Transverse colon (tissue), 4 donors: Measurements from ENCODE around the gene SMARCD3.

Source experiments
- POLR2AphosphoS5 ChIP-seq, 3 donors: sonication (generic); formaldehyde crosslinking; IDR thresholded peaks; one replicate each; pipeline ENCODE4 v1.6.1; 2016; ENCODE audit warnings: antibody characterized with exemption in 3 of 3
- TF ChIP-seq, protein P1 (sequence below), 5 experiments: fragments of 200-600 bp in 3 of 5; fragments of 450-650 bp in 2 of 5; sonication (generic) in 3 of 5; IDR thresholded peaks; 1 replicate in 2 of 5; 2 replicates in 3 of 5; pipeline ENCODE4 v1.5.1; 2016 to 2017; ENCODE audit warnings: antibody characterized with exemption in 5 of 5, inconsistent platforms in 3 of 5, mild to moderate bottlenecking in 2 of 5, moderate library complexity in 1 of 5

DNA sequence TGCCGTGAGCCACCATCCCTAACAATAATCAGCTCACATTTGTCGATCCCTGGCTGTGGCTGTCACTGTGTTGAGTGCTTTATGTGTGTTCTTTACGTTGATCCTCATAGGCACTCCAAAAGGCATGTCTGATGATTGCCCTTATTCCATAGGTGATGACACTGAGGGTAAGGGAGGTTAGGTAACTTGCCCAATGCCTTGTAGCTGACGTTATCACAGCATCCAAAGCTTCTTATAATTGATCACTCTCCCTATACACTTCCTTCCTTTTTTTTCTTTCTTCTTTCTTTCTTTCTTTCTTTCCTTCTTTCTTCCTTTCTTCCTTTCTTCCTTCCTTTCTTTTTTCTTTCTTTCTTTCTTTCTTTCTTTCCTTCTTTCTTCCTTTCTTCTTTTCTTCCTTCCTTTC, 41.9 kb upstream of the SMARCD3 start:
- TF ChIP-seq, protein P1, sequence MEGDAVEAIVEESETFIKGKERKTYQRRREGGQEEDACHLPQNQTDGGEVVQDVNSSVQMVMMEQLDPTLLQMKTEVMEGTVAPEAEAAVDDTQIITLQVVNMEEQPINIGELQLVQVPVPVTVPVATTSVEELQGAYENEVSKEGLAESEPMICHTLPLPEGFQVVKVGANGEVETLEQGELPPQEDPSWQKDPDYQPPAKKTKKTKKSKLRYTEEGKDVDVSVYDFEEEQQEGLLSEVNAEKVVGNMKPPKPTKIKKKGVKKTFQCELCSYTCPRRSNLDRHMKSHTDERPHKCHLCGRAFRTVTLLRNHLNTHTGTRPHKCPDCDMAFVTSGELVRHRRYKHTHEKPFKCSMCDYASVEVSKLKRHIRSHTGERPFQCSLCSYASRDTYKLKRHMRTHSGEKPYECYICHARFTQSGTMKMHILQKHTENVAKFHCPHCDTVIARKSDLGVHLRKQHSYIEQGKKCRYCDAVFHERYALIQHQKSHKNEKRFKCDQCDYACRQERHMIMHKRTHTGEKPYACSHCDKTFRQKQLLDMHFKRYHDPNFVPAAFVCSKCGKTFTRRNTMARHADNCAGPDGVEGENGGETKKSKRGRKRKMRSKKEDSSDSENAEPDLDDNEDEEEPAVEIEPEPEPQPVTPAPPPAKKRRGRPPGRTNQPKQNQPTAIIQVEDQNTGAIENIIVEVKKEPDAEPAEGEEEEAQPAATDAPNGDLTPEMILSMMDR (IDR thresholded peaks at IDR 0.05): no peak
- no peak for TF ChIP-seq POLR2AphosphoS5 (IDR thresholded peaks at IDR 0.05)
